A549 (cell line): ENCODE data around the gene BANP. TPM values are rescaled to one million over a fixed set of nuclear protein-coding genes. Genes with fewer than 3 reads are reported as not detected.
"Not testable (repeated sequence)": the region's sequence is repeated elsewhere in the genome, so short reads cannot be mapped to it uniquely, and the experiment has no call there.

Source experiments
- ATAC-seq, 2 experiments: fragments of 200-7000 bp in 1 of 2; fragments of >200 bp in 1 of 2; cut with Nextera tagmentation in 1 of 2; cut with Tn5 transposase in 1 of 2; 3 replicates each; pipeline versions ENCODE4 v1.8.0 to v1.9.1; 2018 to 2020; ENCODE audit warnings: mild to moderate bottlenecking in 1 of 2, moderate library complexity in 1 of 2
- CTCF ChIA-PET: fragments of 300-600 bp; sonication (Branson Sonifier 250); formaldehyde crosslinking; extraction: SDS; loops from one replicate; lab custom pipeline; 2021; ENCODE audit warnings: antibody characterized with exemption, inconsistent platforms; lab: Yijun Ruan, JAX
- POLR2A ChIA-PET: fragments of 350-600 bp; formaldehyde crosslinking; extraction: SDS; loops from one replicate; lab custom pipeline; 2021; ENCODE audit warnings: antibody characterized with exemption, inconsistent platforms; lab: Yijun Ruan, JAX
- DNase-seq, 2 experiments: peaks; one replicate each; pipeline versions ENCODE4 v3.0.0 to v3.0.0-alpha.2; 2011 to 2016; ENCODE audit warnings: low read depth in 1 of 2, low spot score in 1 of 2
- FAIRE-seq: peaks from 2 replicates; lab custom pipeline; 2011; peaks lifted over from hg19 to GRCh38; lab: Jason Lieb, UNC
- H3K27ac ChIP-seq, 2 experiments: fragments of >200 bp; sonication (Bioruptor Twin); formaldehyde crosslinking; 3 replicates each; pipeline ENCODE4 v1.5.1; 2016 to 2017
- H3K4me1 ChIP-seq: fragments of >200 bp; sonication (Bioruptor Twin); formaldehyde crosslinking; 3 replicates; pipeline ENCODE4 v1.6.1; 2016
- H3K4me2 ChIP-seq: fragments of >200 bp; sonication (Bioruptor Twin); formaldehyde crosslinking; 3 replicates; pipeline ENCODE4 v1.6.1; 2016
- H3K4me3 ChIP-seq: fragments of >200 bp; sonication (Bioruptor Twin); formaldehyde crosslinking; 3 replicates; pipeline ENCODE4 v1.5.1; 2016
- H3K9me3 ChIP-seq: fragments of >200 bp; sonication (Bioruptor Twin); formaldehyde crosslinking; 3 replicates; pipeline ENCODE4 v1.6.1; 2016
- FOSL2 ChIP-seq, 2 experiments: fragments of 450-650 bp in 1 of 2; fragments of >200 bp in 1 of 2; sonication (Bioruptor Twin) in 1 of 2; formaldehyde crosslinking; IDR thresholded peaks; 2 replicates each; pipeline versions ENCODE4 v1.5.0 to v1.6.1; 2016 to 2020; ENCODE audit warnings: mild to moderate bottlenecking in 1 of 2, moderate library complexity in 1 of 2
- FOXS1 ChIP-seq: fragments of 250-450 bp; sonication (Bioruptor Pico); IDR thresholded peaks from 2 replicates; pipeline ENCODE4 v1.5.0; 2020; ENCODE audit warnings: mild to moderate bottlenecking, moderate library complexity
- JUN ChIP-seq, 2 experiments: fragments of >200 bp; sonication (Bioruptor Twin); formaldehyde crosslinking; IDR thresholded peaks; 2 replicates in 1 of 2; 3 replicates in 1 of 2; pipeline ENCODE4 v1.6.1; 2016 to 2017
- RNF2 ChIP-seq: fragments of 200-600 bp; sonication (generic); IDR thresholded peaks from 2 replicates; pipeline ENCODE4 v1.6.1; 2016; ENCODE audit warnings: low read depth, mild to moderate bottlenecking, antibody characterized with exemption, moderate library complexity, borderline replicate concordance
- ZFP36 ChIP-seq: fragments of 450-650 bp; IDR thresholded peaks from 2 replicates; pipeline ENCODE4 v1.6.1; 2014; ENCODE audit warnings: borderline replicate concordance; ENCODE audit not compliant: partially characterized antibody
- WGBS: methylation state at CpG from one replicate; pipeline ENCODE4 v1.1.6; 2017; ENCODE audit errors: missing lambda C conversion rate; 5-methylcytosine and 5-hydroxymethylcytosine counted together
- polyA plus RNA-seq, 4 experiments: library from polyadenylated mRNA; depleted of rRNA in 3 of 4; stranded (reverse); fragments of >200 nt; fragmentation: RNase III in 1 of 4; extraction: RNeasy Plus Mini Kit Qiagen cat#74134 plus additional on column Dnase treatment in 1 of 4; gene quantifications; 2 replicates in 3 of 4; 3 replicates in 1 of 4; pipeline ENCODE4 v1.2.3, GENCODE V29; 2011 to 2017
- TF ChIP-seq, protein P1 (sequence below): fragments of >200 bp; sonication (Bioruptor Twin); formaldehyde crosslinking; IDR thresholded peaks from 2 replicates; pipeline ENCODE4 v1.6.1; 2016
- TF ChIP-seq, protein P2 (sequence below): IDR thresholded peaks from 2 replicates; pipeline ENCODE4 v1.6.1; 2012
- TF ChIP-seq, protein P3 (sequence below): fragments of 250-450 bp; sonication (Bioruptor Pico); IDR thresholded peaks from 2 replicates; pipeline ENCODE4 v1.5.0; 2021; ENCODE audit warnings: mild to moderate bottlenecking, moderate library complexity, borderline replicate concordance
- TF ChIP-seq, protein P4 (sequence below): IDR thresholded peaks from 2 replicates; pipeline ENCODE4 v1.6.1; 2012

The BANP gene
- polyA plus RNA-seq, 2 of the 4 experiments (the other 2 are of a cell fraction), result 17.1 to 17.2 TPM

DNA sequence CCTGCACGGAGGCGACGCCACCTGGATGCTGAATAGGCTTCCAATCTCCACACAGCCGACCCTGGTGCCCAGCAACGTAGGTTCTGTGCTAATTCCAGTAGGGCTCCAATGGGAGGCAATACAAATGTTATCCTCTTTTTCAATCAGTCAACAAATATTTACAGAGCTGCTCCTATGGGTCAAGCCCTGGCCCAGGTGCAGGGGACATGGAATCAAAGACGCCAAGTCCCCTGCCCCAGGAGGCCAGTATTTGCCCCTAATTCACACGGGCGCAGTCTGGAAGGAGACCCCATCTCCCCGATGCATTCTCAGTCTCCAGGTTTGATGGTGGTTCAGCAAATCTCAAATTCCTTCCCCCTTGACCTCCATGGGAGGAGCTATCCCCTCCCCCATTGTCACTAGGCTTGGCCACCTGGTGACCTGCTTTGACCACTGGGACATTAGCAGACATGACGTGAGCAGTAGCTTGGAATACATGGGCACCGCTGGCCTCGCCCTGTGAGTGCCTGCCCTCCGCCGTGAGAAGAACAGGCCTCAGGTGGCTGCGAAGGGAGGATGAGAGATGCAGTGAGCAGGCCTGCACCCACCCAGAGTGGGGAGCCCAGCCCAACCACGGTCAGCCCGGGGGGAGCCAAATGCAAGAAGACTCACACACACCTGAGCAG is 18.6 kb upstream of the BANP start:
- H3K4me3 ChIP-seq, FAIRE-seq, DNase-seq, H3K4me2 ChIP-seq, H3K9me3 ChIP-seq, CTCF ChIA-PET, H3K4me1 ChIP-seq, ATAC-seq, H3K27ac ChIP-seq, POLR2A ChIA-PET: not testable (repeated sequence)
- WGBS, result 88% methylated on average over 15 of the region's 17 CpGs

DNA sequence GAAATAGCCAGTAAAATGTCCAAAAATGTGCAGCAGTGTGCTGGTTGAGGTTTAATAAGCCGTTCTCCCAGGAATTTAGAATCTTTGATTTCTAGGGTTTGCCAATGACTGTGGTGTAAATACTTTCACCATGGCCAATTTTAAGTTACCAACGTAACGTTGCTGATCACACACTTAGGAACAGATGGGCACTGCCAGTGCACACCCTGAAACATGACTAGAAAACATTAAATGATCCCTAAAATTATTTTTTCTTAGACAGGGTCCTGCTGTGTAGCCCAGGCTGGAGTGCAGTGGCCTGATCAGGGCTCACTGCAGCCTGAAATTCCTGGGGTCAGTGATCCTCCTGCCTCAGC is 18.1 kb upstream of the BANP start:
- ATAC-seq (no peak), DNase-seq (no peak), FAIRE-seq (no peak)
- no peaks in the 10 kb centered on the region for H3K4me1 ChIP-seq
- ChIA-PET CTCF (no interaction called here), POLR2A (no interaction called here)
- no peak overlapping the region for H3K4me2 ChIP-seq
- no peak overlapping the region for H3K27ac ChIP-seq
- 84% methylated on average over 3 of the region's 3 CpGs for WGBS
- H3K4me3 ChIP-seq, result no peak overlapping the region
- no peaks in the 10 kb centered on the region; the same call in 2 of the 3 replicates for H3K9me3 ChIP-seq
- TF ChIP-seq, protein P1, sequence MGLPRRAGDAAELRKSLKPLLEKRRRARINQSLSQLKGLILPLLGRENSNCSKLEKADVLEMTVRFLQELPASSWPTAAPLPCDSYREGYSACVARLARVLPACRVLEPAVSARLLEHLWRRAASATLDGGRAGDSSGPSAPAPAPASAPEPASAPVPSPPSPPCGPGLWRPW, result no peak
- TF ChIP-seq ZFP36 (no peak), FOXS1 (CRISPR knock-in tag) (no peak), FOSL2 (IDR thresholded peaks at IDR 0.05) (no peak), FOSL2 (CRISPR knock-in tag; IDR thresholded peaks at IDR 0.05) (no peak), RNF2 (no peak), JUN (IDR thresholded peaks at IDR 0.05) (no peak)
- TF ChIP-seq, protein P2, sequence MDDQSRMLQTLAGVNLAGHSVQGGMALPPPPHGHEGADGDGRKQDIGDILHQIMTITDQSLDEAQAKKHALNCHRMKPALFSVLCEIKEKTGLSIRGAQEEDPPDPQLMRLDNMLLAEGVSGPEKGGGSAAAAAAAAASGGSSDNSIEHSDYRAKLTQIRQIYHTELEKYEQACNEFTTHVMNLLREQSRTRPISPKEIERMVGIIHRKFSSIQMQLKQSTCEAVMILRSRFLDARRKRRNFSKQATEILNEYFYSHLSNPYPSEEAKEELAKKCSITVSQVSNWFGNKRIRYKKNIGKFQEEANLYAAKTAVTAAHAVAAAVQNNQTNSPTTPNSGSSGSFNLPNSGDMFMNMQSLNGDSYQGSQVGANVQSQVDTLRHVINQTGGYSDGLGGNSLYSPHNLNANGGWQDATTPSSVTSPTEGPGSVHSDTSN, result no peak
- TF ChIP-seq, protein P3, sequence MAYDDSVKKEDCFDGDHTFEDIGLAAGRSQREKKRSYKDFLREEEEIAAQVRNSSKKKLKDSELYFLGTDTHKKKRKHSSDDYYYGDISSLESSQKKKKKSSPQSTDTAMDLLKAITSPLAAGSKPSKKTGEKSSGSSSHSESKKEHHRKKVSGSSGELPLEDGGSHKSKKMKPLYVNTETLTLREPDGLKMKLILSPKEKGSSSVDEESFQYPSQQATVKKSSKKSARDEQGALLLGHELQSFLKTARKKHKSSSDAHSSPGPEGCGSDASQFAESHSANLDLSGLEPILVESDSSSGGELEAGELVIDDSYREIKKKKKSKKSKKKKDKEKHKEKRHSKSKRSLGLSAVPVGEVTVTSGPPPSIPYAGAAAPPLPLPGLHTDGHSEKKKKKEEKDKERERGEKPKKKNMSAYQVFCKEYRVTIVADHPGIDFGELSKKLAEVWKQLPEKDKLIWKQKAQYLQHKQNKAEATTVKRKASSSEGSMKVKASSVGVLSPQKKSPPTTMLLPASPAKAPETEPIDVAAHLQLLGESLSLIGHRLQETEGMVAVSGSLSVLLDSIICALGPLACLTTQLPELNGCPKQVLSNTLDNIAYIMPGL (CRISPR knock-in tag), result no peak
- TF ChIP-seq, protein P4, sequence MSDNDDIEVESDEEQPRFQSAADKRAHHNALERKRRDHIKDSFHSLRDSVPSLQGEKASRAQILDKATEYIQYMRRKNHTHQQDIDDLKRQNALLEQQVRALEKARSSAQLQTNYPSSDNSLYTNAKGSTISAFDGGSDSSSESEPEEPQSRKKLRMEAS, result no peak

DNA sequence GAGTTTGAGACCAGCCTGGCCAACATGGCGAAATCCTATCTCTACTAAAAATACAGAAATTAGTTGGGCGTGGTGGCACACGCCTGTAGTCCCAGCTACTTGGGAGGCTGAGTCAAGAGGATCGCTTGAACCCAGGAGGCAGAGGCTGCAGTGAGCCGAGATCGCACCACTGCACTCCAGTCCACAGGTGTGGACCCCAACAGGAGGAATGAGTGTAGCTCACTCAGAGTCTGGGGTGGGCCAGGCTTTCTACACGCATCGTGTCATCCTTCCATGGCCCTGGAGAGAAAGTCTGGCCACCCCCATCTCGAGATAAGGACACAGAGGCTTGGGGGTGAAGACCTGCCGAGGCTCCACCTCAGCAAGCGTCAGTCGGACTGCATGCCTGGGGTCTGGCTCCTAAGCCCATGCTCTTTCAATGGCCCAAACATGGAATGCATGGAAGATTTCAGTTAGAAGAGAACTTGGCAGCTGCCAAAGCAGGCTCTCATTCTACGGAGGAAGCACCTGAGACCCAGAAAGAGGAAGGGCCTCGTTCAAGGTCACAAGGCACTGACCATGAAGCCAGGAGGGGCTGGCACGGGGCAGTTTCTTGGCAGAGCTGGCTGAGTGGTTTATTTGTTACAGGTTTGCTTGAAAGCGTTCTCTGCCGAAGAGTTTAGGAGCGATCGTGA is 16.3 kb upstream of the BANP start:
- H3K27ac ChIP-seq, H3K9me3 ChIP-seq, DNase-seq, FAIRE-seq, H3K4me3 ChIP-seq, H3K4me2 ChIP-seq, ATAC-seq, H3K4me1 ChIP-seq, POLR2A ChIA-PET: not testable (repeated sequence)
- 71% methylated on average over 17 of the region's 19 CpGs for WGBS
- CTCF ChIA-PET, result interaction anchor here (1.0 to 1.1 kb wide), 2 partner anchors 25 to 63 kb away, joined by 3 read pairs; no protein-coding TSS in a partner anchor

DNA sequence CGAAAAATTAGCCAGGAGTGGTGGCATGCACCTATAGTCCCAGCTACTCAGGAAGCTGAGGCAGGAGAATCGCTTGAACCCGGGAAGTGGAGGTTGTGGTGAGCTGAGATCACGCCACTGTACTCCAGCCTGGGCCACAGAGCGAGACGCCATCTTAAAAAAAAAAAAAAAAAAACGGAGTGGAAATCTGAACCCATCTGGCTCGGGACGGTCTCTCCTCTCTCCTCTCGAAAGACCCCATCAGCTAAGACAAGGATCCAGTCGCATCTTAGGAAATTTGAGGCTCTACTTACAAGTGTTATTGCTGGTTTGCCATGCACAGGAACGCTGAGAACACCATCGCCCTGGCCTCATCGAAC is 15.2 kb upstream of the BANP start:
- CTCF ChIA-PET, result interaction anchor here (1.0 to 1.9 kb wide), 2 partner anchors 8 to 300 kb away, joined by 3 read pairs; no protein-coding TSS in a partner anchor
- ATAC-seq, H3K27ac ChIP-seq, H3K9me3 ChIP-seq, H3K4me3 ChIP-seq, POLR2A ChIA-PET, H3K4me2 ChIP-seq, DNase-seq, FAIRE-seq, H3K4me1 ChIP-seq: not testable (repeated sequence)
- WGBS, result 69% methylated on average over 14 of the region's 14 CpGs
